Daoy (cell line): ENCODE measurements around the gene DXO. TPM values are rescaled to one million over a fixed set of nuclear protein-coding genes. Genes with fewer than 3 reads are reported as not detected.
"Not testable (repeated sequence)": the region's sequence is repeated elsewhere in the genome, so short reads cannot be mapped to it uniquely, and the experiment has no call there.

Experiments used
- DNase-seq: peaks from one replicate; pipeline ENCODE4 v3.0.0-alpha.2; 2015; ENCODE audit warnings: low read depth
- total RNA-seq: library from RNA; depleted of rRNA; stranded (reverse); fragments of >200 nt; shearing (Covaris generic); gene quantifications from 2 replicates; pipeline ENCODE4 v1.2.3, GENCODE V29; 2014

Gene DXO
- total RNA-seq, 1 experiment from 2014 or later: 24.3 TPM

DNA sequence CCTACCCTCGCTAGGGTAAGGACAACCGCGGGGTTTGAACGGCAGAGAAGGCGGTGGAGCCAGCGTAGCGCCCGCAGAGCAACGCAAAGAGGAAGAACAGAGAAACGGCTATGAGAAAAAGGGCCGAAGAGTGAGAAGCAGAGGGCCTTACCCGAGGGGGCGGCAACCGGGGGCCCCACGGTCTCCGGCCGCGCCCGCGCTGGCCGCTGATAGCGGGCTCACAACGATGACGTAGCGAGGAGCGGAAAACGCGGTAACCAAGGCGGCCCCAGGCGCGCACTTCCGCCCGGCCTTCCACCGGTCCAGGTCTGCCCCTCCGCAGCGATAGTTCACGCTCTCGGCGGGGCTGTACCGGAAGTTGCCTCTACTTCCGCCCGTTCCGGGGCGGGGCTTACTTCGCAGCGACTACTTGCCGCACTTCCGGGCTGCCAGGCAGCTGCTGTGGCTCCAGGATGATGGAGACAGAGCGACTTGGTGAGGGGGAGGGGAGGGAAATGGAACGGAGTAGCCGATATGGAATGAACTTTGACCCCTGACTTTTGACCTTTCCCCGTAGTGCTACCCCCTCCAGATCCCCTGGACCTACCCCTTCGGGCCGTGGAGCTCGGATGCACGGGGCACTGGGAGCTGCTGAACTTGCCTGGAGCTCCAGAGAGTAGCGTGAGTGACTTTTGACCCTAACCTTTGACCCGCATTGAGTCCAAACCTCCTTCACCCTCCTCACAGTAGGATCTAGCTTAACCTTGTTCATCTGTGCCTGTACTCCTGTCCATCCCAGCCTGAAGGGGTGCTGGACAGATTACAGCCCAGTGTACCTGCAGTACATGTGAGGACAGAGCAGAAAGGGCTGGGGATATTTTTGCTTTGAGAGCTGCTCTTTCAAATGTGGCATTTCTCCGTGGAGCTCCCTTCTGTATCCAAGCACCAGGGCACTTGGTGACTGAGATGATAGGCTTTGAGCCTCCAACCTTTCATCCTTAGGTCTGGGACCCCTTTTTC, 12.9 kb downstream of the DXO start, which contains the start of the genes NELFE and SKIC2:
Gene NELFE (minus strand): TSS at position 231 of the 999 bp plus-strand sequence. CDS start 525 bp downstream, outside the sequence.
Gene SKIC2 (plus strand): TSS at position 435 of the 999 bp plus-strand sequence. CDS start 18 bp downstream, at position 453.
- peak; percentile 99 for DNase-seq

DNA sequence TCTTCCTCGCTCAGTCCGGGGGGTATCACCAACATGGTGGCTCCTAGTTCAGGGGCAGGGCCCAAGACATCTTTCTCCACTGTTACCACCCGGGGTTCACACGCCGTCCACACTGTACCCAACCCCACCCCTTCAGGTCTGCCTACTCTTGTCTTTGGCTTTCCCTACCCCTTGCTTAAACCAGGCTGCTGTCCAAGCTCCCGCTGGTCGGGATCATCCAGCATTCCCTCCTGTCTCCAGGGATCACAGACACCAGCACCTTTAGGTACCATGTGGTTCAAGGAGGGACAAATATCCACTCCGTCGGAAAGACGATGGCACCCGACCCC, 13.6 kb downstream of the DXO start:
- DNase-seq: no peak

DNA sequence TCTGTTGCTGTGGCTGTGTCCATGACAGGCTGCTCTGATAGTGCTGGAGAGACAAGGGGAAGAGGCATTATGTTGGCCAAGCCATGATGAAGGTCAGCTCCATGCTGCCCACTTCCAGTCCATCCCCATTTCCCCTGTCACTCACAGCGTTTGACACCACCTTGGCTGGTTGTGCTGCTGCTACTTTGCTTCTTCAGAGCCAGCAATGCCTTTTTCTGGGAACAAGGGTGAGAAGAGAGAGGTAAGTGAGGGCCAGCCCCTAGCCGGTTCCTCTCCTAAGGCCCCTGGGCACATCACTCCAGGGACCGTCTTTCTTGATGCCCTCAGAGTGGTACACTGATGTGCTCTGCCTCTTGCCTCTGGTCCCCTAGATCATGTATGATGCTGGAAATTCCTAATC, 15.1 kb downstream of the DXO start:
- no peak for DNase-seq

DNA sequence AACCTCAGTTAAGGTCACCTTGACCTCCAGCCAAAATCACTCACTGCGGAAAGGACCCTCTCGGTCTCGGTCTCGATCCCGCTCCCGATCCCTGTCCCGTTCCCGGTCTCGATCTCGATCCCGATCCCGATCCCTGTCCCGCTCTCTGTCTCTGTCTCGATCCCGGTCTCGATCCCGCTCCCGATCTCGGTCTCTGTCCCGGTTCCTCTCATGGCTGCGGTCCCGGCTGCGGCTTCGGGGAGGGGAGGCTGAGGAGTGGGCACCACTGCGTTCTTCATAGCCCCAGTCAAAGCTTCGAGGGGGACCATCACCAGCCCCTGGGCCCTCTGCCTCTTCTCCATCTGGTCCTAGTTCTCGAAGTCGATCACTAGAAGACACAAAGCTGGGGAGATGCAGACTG, 17.4 kb downstream of the DXO start:
- DNase-seq: no peak

DNA sequence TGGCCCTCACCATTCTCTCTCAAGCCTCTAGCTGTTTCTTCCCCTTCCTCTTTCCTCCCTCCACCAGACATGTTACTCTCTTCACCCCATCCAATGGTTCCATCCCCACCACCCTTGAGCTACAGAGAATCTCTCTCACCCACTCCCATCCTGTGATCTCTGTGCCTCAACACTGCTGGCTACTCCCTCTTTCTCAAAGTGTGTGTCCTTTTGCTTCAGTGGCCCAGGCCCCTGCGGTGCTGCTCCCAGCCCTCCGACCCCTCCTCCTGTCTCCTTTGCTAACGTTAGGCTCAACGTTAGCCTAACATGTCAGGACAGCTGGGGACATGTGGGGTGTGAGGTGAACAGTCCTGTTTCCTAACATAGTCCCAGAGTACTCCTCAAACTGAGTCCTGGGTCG, 19.0 kb downstream of the DXO start:
- no peak for DNase-seq

DNA sequence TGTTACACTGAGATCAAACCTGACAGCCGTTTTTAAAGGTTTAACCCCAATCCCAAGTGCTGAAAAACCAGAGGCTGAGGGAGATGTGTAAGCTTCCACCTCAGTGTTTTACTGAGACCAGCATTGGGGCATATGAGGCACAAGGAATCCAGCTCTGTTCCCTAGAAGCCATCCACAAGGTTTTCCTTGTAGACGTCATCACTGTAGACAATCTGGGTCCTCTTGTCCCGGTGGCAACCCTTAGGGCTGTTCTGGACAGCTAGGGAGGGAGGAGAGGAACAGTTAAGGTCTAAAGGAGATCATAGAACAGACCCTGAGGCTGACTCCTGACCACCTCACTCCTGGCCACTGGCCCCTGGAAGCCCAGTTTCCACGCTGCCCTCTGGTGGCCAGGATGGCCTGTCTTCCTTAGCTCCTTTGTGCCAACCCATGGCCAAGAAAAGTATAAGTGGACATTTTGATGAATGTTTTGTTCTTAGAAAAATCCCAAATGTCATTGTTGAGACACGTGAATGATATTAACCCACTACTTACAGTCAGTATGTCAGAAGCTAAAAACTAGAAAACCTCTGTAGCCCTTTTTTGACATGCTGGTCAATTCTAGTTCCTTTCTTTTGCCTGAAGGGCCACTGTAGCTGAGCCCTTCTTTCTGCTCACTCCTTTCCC, 19.7 kb downstream of the DXO start:
- peak; percentile 68 for DNase-seq

DNA sequence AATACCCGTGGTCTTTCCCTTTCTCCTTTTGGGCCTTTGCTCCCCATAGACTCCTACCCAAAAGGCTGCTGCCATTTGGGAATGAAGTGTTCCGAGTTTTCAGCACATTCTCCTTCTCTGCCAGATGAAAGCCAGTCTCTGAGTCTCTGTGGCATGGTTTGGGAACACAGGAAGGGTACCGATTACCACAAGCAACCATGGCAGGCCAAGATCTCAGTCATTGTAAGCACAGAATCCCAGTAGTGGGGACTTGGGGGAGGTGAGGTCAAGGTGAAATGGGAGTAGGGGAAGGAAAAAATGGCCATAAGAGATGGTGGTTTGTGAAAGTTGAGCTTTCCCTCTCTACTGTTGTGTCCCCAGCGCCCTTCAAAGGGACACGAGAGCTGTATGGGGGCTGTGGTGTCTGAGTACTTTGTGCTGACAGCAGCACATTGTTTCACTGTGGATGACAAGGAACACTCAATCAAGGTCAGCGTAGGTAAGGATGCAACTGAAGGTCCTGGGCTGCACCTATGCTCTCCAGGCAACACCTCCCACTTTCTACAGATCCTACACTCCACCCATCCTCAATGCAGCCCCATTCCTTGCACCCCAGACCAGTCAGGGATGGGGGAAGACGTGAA, 21.9 kb downstream of the DXO start:
- DNase-seq: no peak

DNA sequence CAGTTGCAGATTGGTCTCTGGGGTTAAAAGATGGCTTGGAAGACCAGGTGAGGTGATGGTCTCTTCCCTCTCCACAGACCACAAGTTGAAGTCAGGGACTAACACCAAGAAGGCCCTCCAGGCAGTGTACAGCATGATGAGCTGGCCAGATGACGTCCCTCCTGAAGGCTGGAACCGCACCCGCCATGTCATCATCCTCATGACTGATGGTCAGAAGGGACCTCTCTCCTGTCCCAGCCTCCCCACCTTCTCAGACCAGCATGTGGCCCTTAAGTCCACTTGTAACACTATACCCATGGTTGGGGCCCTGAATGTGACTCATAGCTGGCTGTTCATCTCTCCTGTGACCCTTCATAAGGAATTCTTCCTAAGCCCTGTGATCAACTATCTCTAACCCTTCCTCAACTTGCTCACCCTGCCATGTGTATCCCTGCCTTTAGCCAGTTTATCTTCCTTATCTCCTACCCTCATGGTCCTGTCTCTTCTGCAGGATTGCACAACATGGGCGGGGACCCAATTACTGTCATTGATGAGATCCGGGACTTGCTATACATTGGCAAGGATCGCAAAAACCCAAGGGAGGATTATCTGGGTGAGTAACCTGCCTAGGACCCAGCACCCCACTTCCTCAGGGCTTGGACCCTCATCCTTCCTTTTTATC, 23.1 kb downstream of the DXO start:
- peak; percentile 58 for DNase-seq

DNA sequence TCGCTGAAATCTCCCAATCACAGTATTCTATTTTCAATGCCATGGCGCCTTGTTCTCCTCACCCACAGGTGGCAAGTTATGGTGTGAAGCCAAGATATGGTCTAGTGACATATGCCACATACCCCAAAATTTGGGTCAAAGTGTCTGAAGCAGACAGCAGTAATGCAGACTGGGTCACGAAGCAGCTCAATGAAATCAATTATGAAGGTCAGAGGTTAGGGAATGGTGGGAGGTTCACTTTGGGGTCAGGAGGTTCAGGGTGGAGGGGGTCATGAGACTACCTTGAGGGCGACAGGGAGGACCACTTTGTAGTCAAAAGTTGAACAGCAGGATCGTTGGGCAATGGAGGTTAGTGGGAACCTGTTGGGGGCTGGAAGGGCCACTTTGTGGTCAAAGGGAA, 23.6 kb downstream of the DXO start:
- DNase-seq: no peak

DNA sequence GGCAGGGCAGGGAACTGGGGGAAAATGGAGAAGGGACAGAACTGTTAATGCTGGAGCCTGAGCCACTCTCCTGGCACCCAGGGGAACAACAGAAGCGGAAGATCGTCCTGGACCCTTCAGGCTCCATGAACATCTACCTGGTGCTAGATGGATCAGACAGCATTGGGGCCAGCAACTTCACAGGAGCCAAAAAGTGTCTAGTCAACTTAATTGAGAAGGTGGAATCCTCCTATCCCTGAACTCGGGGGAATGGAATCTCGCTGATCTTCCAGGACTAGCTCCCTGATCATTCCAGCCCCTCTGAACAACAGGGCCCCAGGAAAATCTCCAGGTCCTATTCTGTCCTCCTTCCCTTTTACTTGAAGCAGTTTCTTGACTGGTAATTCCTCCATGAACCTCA, 24.1 kb downstream of the DXO start:
- no peak for DNase-seq

DNA sequence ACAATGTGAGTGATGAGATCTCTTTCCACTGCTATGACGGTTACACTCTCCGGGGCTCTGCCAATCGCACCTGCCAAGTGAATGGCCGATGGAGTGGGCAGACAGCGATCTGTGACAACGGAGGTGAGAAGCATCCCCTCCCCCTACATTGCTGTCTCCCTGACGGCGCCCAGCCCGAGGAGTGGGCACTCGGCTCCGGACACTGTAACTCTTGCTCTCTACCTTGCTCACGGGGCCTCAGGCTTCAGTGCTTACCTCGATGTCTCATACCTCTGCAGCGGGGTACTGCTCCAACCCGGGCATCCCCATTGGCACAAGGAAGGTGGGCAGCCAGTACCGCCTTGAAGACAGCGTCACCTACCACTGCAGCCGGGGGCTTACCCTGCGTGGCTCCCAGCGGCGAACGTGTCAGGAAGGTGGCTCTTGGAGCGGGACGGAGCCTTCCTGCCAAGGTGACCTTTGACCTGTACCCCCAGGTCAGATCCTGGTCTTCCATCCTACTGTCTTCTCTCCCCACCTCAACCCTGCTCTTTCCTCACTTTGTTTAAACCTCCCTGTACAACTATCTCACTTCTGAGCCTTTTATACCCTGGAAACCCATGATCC, 24.8 kb downstream of the DXO start:
- no peak for DNase-seq

DNA sequence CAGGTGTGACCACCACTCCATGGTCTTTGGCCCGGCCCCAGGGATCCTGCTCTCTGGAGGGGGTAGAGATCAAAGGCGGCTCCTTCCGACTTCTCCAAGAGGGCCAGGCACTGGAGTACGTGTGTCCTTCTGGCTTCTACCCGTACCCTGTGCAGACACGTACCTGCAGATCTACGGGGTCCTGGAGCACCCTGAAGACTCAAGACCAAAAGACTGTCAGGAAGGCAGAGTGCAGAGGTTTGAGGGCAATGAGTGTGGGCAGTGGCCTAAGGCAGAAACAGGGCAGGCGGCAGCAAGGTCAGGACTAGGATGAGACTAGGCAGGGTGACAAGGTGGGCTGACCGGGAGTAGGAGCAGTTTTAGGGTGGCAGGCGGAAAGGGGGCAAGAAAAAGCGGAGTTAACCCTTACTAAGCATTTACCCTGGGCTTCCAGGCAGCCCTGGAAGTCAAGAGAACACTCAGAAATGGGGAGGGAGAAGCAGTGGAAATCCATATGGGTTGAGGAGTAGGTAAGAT, 25.5 kb downstream of the DXO start:
- no peak for DNase-seq

DNA sequence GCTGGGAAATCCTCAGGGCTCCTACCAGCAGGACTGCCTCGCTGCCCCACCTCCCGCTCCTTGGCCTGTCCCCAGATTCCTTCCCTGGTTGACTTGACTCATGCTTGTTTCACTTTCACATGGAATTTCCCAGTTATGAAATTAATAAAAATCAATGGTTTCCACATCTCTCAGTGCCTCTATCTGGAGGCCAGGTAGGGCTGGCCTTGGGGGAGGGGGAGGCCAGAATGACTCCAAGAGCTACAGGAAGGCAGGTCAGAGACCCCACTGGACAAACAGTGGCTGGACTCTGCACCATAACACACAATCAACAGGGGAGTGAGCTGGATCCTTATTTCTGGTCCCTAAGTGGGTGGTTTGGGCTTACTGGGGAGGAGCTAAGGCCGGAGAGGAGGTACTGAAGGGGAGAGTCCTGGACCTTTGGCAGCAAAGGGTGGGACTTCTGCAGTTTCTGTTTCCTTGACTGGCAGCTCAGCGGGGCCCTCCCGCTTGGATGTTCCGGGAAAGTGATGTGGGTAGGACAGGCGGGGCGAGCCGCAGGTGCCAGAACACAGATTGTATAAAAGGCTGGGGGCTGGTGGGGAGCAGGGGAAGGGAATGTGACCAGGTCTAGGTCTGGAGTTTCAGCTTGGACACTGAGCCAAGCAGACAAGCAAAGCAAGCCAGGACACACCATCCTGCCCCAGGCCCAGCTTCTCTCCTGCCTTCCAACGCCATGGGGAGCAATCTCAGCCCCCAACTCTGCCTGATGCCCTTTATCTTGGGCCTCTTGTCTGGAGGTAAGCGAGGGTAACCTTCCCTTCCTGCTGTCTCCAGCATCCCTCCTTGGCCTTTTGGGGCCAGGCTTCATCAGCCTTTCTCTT, 26.2 kb downstream of the DXO start, which contains the start of gene CFB:
Gene CFB (plus strand): TSS at position 589 of the 863 bp plus-strand sequence. CDS start 127 bp downstream, at position 716.
- DNase-seq: peak; percentile 92

DNA sequence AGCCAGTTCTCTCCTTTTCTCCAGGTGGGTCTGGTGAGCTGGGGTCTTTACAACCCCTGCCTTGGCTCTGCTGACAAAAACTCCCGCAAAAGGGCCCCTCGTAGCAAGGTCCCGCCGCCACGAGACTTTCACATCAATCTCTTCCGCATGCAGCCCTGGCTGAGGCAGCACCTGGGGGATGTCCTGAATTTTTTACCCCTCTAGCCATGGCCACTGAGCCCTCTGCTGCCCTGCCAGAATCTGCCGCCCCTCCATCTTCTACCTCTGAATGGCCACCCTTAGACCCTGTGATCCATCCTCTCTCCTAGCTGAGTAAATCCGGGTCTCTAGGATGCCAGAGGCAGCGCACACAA, 26.8 kb downstream of the DXO start:
- DNase-seq: no peak

DNA sequence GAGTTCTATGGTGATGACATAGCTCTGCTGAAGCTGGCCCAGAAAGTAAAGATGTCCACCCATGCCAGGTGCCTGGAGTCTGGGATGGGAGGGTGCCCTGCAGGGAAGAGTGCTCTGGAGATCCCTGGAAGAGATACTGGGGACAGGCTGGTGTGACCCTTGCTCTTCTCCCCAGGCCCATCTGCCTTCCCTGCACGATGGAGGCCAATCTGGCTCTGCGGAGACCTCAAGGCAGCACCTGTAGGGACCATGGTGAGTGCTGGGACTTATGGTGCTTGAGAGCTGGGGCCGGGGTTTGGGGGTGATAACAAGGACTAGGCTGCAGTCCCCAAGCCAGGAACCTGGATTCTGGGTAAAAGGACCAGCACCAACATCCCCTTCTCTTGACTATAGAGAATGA, 28.2 kb downstream of the DXO start:
- DNase-seq: no peak

DNA sequence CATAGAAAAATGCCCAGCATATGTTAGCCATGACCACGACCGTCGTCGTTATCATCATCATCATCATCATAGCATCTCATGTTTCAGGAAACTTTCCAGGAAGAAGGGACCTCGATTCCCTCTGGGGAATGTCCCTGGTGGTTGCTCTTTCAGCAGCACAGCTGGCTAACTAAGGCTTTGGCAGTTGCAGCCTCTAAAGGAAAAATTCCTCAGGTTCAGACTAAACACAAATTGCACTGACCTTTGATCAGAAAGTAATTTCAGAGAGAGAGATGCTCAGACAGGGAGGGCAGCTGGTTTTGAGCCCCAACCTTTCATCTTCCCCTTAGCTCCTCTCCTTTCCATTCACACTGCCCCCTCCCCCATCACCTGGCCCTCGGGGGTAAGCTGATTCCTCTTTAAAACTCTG, 31.7 kb downstream of the DXO start:
- DNase-seq: peak; percentile 33

DNA sequence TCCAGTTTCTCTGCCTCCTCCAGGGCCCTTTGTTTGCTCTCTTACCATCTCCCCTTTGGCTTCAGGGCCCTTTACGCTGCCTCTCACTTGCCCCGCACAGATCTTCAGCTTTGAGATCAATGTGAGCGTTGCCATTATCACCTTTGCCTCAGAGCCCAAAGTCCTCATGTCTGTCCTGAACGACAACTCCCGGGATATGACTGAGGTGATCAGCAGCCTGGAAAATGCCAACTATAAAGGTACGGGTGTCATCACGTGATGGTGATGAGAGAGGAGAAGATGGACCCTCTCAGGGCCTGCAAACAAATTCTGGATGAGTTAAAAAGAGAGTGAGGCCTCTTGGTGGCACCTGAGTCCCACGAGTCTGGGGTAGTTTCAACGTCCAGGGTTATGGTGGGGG, 36.1 kb downstream of the DXO start:
- no peak for DNase-seq

DNA sequence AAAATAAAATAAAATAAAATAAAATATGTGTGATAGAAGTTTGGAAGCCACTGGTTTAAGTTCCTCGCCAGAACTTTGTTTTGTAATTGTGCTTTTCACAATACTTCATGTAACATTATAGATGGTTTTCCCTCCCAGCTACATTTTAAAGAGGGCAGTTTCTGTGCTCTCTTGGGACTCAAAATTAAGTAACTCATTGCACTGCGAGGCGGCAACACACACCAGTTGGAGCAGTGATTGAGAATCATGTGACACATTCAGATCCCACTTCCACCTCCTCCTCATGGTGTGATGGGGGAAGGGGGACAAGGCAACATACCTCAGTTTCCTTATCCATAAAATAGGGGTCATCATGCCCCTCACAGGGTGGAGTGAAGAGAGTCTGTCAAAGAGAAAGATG, 36.9 kb downstream of the DXO start:
- no peak for DNase-seq

DNA sequence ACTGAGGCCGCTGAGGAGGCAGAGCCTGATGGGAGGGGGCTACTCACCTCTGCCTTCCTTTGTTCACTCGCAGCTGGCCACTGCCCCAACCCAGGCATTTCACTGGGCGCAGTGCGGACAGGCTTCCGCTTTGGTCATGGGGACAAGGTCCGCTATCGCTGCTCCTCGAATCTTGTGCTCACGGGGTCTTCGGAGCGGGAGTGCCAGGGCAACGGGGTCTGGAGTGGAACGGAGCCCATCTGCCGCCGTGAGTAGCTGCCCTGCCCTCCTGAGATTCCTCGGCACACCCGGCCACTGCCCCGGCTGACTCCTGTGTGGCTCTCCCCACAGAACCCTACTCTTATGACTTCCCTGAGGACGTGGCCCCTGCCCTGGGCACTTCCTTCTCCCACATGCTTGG, 38.4 kb downstream of the DXO start:
- DNase-seq: no peak

DNA sequence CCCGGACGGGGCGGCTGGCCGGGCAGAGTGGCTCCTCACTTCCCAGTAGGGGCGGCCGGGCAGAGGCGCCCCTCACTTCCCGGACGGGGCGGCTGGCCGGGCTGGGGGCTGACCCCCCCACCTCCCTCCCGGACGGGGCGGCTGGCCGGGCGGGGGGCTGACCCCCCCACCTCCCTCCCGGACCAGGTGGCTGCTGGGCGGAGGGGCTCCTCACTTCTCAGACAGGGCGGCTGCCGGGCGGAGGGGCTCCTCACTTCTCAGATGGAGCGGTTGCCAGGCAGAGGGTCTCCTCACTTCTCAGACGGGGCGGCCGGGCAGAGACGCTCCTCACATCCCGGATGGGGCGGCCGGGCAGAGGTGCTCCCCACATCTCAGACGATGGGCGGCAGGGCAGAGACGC, 39.8 kb downstream of the DXO start:
- DNase-seq: not testable (repeated sequence)
